H1 (cell line): ENCODE measurements around the gene LYRM4. TPM values are rescaled to one million over a fixed set of nuclear protein-coding genes. Genes with fewer than 3 reads are reported as not detected.

Source experiments
- CTCF ChIA-PET: fragments of 300-600 bp; sonication (Branson Sonifier 250); formaldehyde crosslinking; loops from one replicate; lab custom pipeline; 2021; ENCODE audit not compliant: partially characterized antibody; lab: Charles Lee
- POLR2A ChIA-PET: fragments of 300-600 bp; sonication (Branson Sonifier 250); formaldehyde crosslinking; loops from one replicate; lab custom pipeline; 2021; ENCODE audit warnings: inconsistent platforms; ENCODE audit not compliant: partially characterized antibody; lab: Charles Lee
- DNase-seq, 2 experiments: peaks; one replicate each; pipeline versions ENCODE4 v3.0.0 to v3.0.0-alpha.2; 2010 to 2022; ENCODE audit warnings: low spot score in 2 of 2, low read depth in 1 of 2, mixed read lengths in 1 of 2
- FAIRE-seq: peaks from 2 replicates; lab custom pipeline; 2011; peaks lifted over from hg19 to GRCh38; lab: Jason Lieb, UNC
- H2AFZ ChIP-seq: 2 replicates; pipeline ENCODE4 v1.8.1; 2012; ENCODE audit warnings: low read length, inconsistent platforms
- H2AK5ac ChIP-seq: 2 replicates; pipeline ENCODE4 v1.6.1; 2013; ENCODE audit warnings: low read depth, low read length
- H2BK120ac ChIP-seq: replicated peaks from 2 replicates; pipeline ENCODE3; 2013; ENCODE audit warnings: low read depth, low read length, inconsistent platforms
- H2BK12ac ChIP-seq: 2 replicates; pipeline ENCODE4 v1.6.1; 2013; ENCODE audit warnings: low read depth, low read length
- H2BK15ac ChIP-seq: 2 replicates; pipeline ENCODE4 v1.6.1; 2013; ENCODE audit warnings: low read length
- H2BK20ac ChIP-seq: 2 replicates; pipeline ENCODE4 v1.6.1; 2013; ENCODE audit warnings: low read length
- H2BK5ac ChIP-seq: 2 replicates; pipeline ENCODE4 v1.6.1; 2013; ENCODE audit warnings: low read depth, low read length
- H3K14ac ChIP-seq: 2 replicates; pipeline ENCODE4 v1.6.1; 2013; ENCODE audit warnings: inconsistent platforms; ENCODE audit not compliant: insufficient read length
- H3K18ac ChIP-seq: 2 replicates; pipeline ENCODE4 v1.6.1; 2013; ENCODE audit warnings: low read length; ENCODE audit errors: extremely low read depth
- H3K23ac ChIP-seq: 2 replicates; pipeline ENCODE4 v1.6.1; 2013; ENCODE audit warnings: inconsistent platforms; ENCODE audit not compliant: insufficient read length
- H3K23me2 ChIP-seq: 2 replicates; pipeline ENCODE4 v1.6.1; 2013; ENCODE audit warnings: low read depth, low read length
- H3K27ac ChIP-seq: 2 replicates; pipeline ENCODE4 v1.6.1; 2011; ENCODE audit warnings: low read depth, low read length, inconsistent platforms
- H3K27me3 ChIP-seq, 4 experiments: replicated peaks in 1 of 4; 1 replicate in 1 of 4; 2 replicates in 3 of 4; pipeline versions ENCODE4 v1.6.1 to v1.8.1; 2011 to 2013; ENCODE audit warnings: low read length in 3 of 4, mild to moderate bottlenecking in 3 of 4, inconsistent platforms in 2 of 4, mixed read lengths in 2 of 4, moderate library complexity in 1 of 4; ENCODE audit not compliant: control insufficient read depth in 3 of 4, insufficient read depth in 3 of 4; ENCODE audit errors: extremely low read depth in 1 of 4
- H3K36me3 ChIP-seq, 4 experiments: 2 replicates each; pipeline versions ENCODE4 v1.6.1 to v1.8.1; 2011 to 2013; ENCODE audit warnings: mild to moderate bottlenecking in 4 of 4, low read length in 3 of 4, moderate library complexity in 2 of 4, control low read depth in 1 of 4, inconsistent platforms in 1 of 4; ENCODE audit not compliant: insufficient read depth in 4 of 4, control insufficient read depth in 2 of 4
- H3K4ac ChIP-seq: replicated peaks from 2 replicates; pipeline ENCODE3; 2013; ENCODE audit warnings: low read length, low read depth, mixed read lengths, inconsistent platforms; ENCODE audit not compliant: insufficient read length
- H3K4me1 ChIP-seq, 4 experiments: replicated peaks in 1 of 4; 1 replicate in 1 of 4; 2 replicates in 3 of 4; pipeline versions ENCODE4 v1.6.1 to v1.8.1; 2011 to 2013; ENCODE audit warnings: low read length in 3 of 4, inconsistent platforms in 2 of 4, mixed read lengths in 1 of 4; ENCODE audit not compliant: insufficient read depth in 4 of 4, control insufficient read depth in 3 of 4
- H3K4me2 ChIP-seq, 2 experiments: 2 replicates each; pipeline versions ENCODE4 v1.6.1 to v1.8.1; 2011 to 2013; ENCODE audit warnings: low read depth in 2 of 2, low read length in 2 of 2, control low read depth in 1 of 2, inconsistent platforms in 1 of 2, mild to moderate bottlenecking in 1 of 2; ENCODE audit not compliant: insufficient read depth in 1 of 2
- H3K4me3 ChIP-seq, 4 experiments: fragments of 200-600, 300-600 bp in 1 of 4; sonication (generic), shearing (Covaris generic), sonication (Bioruptor Twin) in 1 of 4; 2 replicates each; pipeline versions ENCODE4 v1.5.1 to v1.8.1; 2011 to 2016; ENCODE audit warnings: low read length in 4 of 4, low read depth in 3 of 4, control low read depth in 2 of 4, inconsistent platforms in 2 of 4, mild to moderate bottlenecking in 2 of 4, mixed read lengths in 1 of 4, moderate library complexity in 1 of 4; ENCODE audit not compliant: insufficient read depth in 2 of 4; ENCODE audit errors: extremely low read depth in 1 of 4
- H3K56ac ChIP-seq: replicated peaks from 2 replicates; pipeline ENCODE3; 2013; ENCODE audit warnings: low read depth, mild to moderate bottlenecking, mixed read lengths, low read length, inconsistent platforms; ENCODE audit not compliant: insufficient read length
- H3K79me1 ChIP-seq: 2 replicates; pipeline ENCODE4 v1.6.1; 2013; ENCODE audit warnings: low read depth, low read length, control low read depth
- H3K79me2 ChIP-seq, 2 experiments: 2 replicates each; pipeline versions ENCODE4 v1.6.1 to v1.8.1; 2012 to 2013; ENCODE audit warnings: low read length in 2 of 2, mild to moderate bottlenecking in 2 of 2, inconsistent platforms in 1 of 2; ENCODE audit not compliant: insufficient read depth in 2 of 2, control insufficient read depth in 1 of 2
- H3K9ac ChIP-seq, 4 experiments: replicated peaks in 1 of 4; 1 replicate in 1 of 4; 2 replicates in 3 of 4; pipeline versions ENCODE4 v1.6.1 to v1.8.1; 2011 to 2013; ENCODE audit warnings: low read depth in 3 of 4, low read length in 3 of 4, control low read depth in 2 of 4, mild to moderate bottlenecking in 2 of 4, moderate library complexity in 2 of 4, inconsistent platforms in 1 of 4; ENCODE audit errors: extremely low read depth in 1 of 4
- H3K9me3 ChIP-seq, 2 experiments: 2 replicates each; pipeline versions ENCODE4 v1.6.1 to v1.8.1; 2012 to 2013; ENCODE audit warnings: mild to moderate bottlenecking in 2 of 2, moderate library complexity in 2 of 2, control low read depth in 1 of 2, inconsistent platforms in 1 of 2, low read depth in 1 of 2, low read length in 1 of 2, mixed read lengths in 1 of 2; ENCODE audit not compliant: insufficient read depth in 2 of 2
- H4K20me1 ChIP-seq, 2 experiments: replicated peaks in 1 of 2; 2 replicates each; pipeline versions ENCODE3 to v1.8.1; 2011 to 2013; ENCODE audit warnings: inconsistent platforms in 2 of 2, low read length in 2 of 2, mild to moderate bottlenecking in 1 of 2; ENCODE audit not compliant: insufficient read depth in 2 of 2, control insufficient read depth in 1 of 2
- H4K5ac ChIP-seq: 2 replicates; pipeline ENCODE4 v1.6.1; 2013; ENCODE audit warnings: low read length, low read depth, mixed read lengths, inconsistent platforms; ENCODE audit not compliant: insufficient read length
- H4K8ac ChIP-seq: 2 replicates; pipeline ENCODE4 v1.8.0; 2013; ENCODE audit warnings: mild to moderate bottlenecking, moderate library complexity, low read length, inconsistent platforms; ENCODE audit not compliant: insufficient read depth; ENCODE audit errors: extremely low read depth
- H4K91ac ChIP-seq: replicated peaks from 2 replicates; pipeline ENCODE3; 2013; ENCODE audit warnings: low read length, mixed read lengths, inconsistent platforms; ENCODE audit not compliant: insufficient read length
- BACH1 ChIP-seq: IDR thresholded peaks from 2 replicates; pipeline ENCODE4 v1.6.1; 2012; ENCODE audit warnings: low read length, improper control_type of control experiment
- BRCA1 ChIP-seq: IDR thresholded peaks from 2 replicates; pipeline ENCODE4 v1.6.1; 2012; ENCODE audit warnings: low read depth, low read length, improper control_type of control experiment
- CHD1 ChIP-seq: IDR thresholded peaks from 2 replicates; pipeline ENCODE4 v1.6.1; 2012; ENCODE audit warnings: low read depth, low read length, improper control_type of control experiment
- GABPA ChIP-seq: IDR thresholded peaks from 2 replicates; pipeline ENCODE4 v1.6.1; 2011; ENCODE audit warnings: mild to moderate bottlenecking, low read length, moderate library complexity, borderline replicate concordance; ENCODE audit not compliant: insufficient read depth
- KDM1A ChIP-seq: fragments of 200-600, 300-600 bp; sonication (generic); IDR thresholded peaks from 2 replicates; pipeline ENCODE4 v1.7.1; 2016; ENCODE audit warnings: mild to moderate bottlenecking, low read length, borderline replicate concordance
- KDM4A ChIP-seq: IDR thresholded peaks from one replicate; pipeline ENCODE4 v1.7.1; 2012; ENCODE audit warnings: low read depth, mild to moderate bottlenecking, moderate library complexity, low read length, inconsistent platforms; ENCODE audit not compliant: severe bottlenecking
- NRF1 ChIP-seq: IDR thresholded peaks from 2 replicates; pipeline ENCODE4 v1.6.1; 2011; ENCODE audit warnings: mild to moderate bottlenecking, low read depth, low read length, improper control_type of control experiment
- PHF8 ChIP-seq: fragments of 200-600 bp; sonication (generic); conservative IDR thresholded peaks from 2 replicates; pipeline ENCODE4 v1.7.1; 2012; ENCODE audit warnings: low read depth, mild to moderate bottlenecking, inconsistent platforms, low read length, moderate library complexity
- POLR2AphosphoS5 ChIP-seq: IDR thresholded peaks from 2 replicates; pipeline ENCODE4 v1.6.1; 2011; ENCODE audit warnings: low read depth, low read length
- SAP30 ChIP-seq: fragments of 300-600 bp; sonication (generic); IDR thresholded peaks from 2 replicates; pipeline ENCODE4 v1.7.1; 2012; ENCODE audit warnings: low read length, moderate library complexity, mild to moderate bottlenecking, inconsistent platforms; ENCODE audit not compliant: insufficient read depth, insufficient replicate concordance
- SIN3A ChIP-seq, 2 experiments: IDR thresholded peaks in 1 of 2; conservative IDR thresholded peaks in 1 of 2; 2 replicates each; pipeline ENCODE4 v1.6.1; 2011 to 2012; ENCODE audit warnings: low read length in 2 of 2, improper control_type of control experiment in 1 of 2, low read depth in 1 of 2, mild to moderate bottlenecking in 1 of 2
- SP4 ChIP-seq: IDR thresholded peaks from 2 replicates; pipeline ENCODE4 v1.6.1; 2012; ENCODE audit warnings: low read length, inconsistent platforms
- TAF7 ChIP-seq: optimal IDR thresholded peaks from 2 replicates; pipeline ENCODE3; 2011; ENCODE audit warnings: low read depth, mild to moderate bottlenecking, inconsistent platforms, low read length, moderate library complexity, borderline replicate concordance
- YY1 ChIP-seq: IDR thresholded peaks from 2 replicates; pipeline ENCODE4 v1.6.1; 2011; ENCODE audit warnings: low read depth, mild to moderate bottlenecking, low read length
- WGBS, 2 experiments: shearing (Covaris generic) in 1 of 2; methylation state at CpG; one replicate each; pipeline versions ENCODE4 v1.1.6 to v1.1.7; 2013 to 2015; ENCODE audit warnings: low lambda C conversion rate in 2 of 2, mixed read lengths in 2 of 2, inconsistent platforms in 1 of 2, low coverage in 1 of 2, missing lambda C conversion rate in 1 of 2; ENCODE audit not compliant: insufficient replicate concordance in 2 of 2, insufficient coverage in 1 of 2, insufficient read length in 1 of 2; ENCODE audit errors: extremely low coverage in 1 of 2, missing lambda C conversion rate in 1 of 2; 5-methylcytosine and 5-hydroxymethylcytosine counted together
- polyA plus RNA-seq, 7 experiments: library from polyadenylated mRNA; depleted of rRNA in 3 of 7; stranded (reverse) in 5 of 7; unstranded in 2 of 7; fragments of >200 nt in 5 of 7; fragments of 200-250 nt in 2 of 7; gene quantifications; 1 replicate in 5 of 7; 2 replicates in 1 of 7; 4 replicates in 1 of 7; pipeline versions ENCODE4 v1.2.1 to v1.2.3, GENCODE V29; 2011 to 2013; ENCODE audit warnings: missing spikeins in 2 of 7, mixed read lengths in 2 of 7
- total RNA-seq: library from RNA; stranded (reverse); fragmentation: NEBNext Ultra II Directional; extraction: Animal tissue kit (Norgen Biotek cat#: 25700); gene quantifications from 2 replicates; pipeline ENCODE4 v1.2.1, GENCODE V29; 2021

Gene LYRM4
- total and polyA plus RNA-seq, 2 of the 8 experiments (the other 6 are each of a cell fraction or from before 2014, with no cell fraction given) = 56.6 to 62.8 TPM

DNA sequence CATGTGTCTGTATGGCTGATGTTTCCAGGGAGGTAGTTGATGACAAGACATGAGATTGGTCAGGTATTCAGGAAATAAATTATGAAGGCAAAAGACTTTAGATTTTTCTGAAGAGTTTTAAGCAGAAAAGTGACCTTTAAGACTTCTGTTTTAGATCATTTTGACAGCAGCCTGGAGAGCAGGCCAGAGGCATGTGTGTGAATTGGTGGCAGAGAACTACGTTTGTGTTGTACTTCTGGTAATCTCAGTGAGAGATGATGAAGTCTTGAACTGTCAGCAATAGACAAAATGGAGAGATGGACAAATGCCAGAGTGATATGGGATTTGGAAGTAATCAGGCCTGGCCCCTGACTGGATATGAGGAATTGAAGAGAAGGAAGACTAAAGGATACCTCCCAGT is 31.4 kb upstream of the LYRM4 start:
- Histone ChIP-seq H4K20me1 (no peaks in the 10 kb centered on the region), H2BK15ac (peak overlapping the region; percentile 93; the same call in 1 of the 2 replicates), H3K23ac (no peak overlapping the region), H2BK120ac (no peak overlapping the region), H3K4ac (no peak overlapping the region), H3K79me1 (peaks cover 11% of the 10 kb centered on the region), H2BK20ac (no peak overlapping the region), H3K9ac (no peak overlapping the region), H3K79me2 (no peaks in the 10 kb centered on the region; a peak in 2 of 4 replicates), H2BK12ac (no peak overlapping the region), H4K91ac (no peak overlapping the region), H3K4me1 (peaks cover 0 to 6% (median 2%) of the 10 kb centered on the region in 4 experiments; a peak in 1 of 7 replicates), H2AK5ac (no peak overlapping the region), H3K9me3 (no peaks in the 10 kb centered on the region), H4K8ac (no peak overlapping the region), H3K23me2 (no peaks in the 10 kb centered on the region; the same call in 1 of the 2 replicates), H3K4me2 (no peak overlapping the region), H3K4me3 (no peak overlapping the region), H3K36me3 (no peaks in the 10 kb centered on the region), H3K14ac (no peak overlapping the region), H2BK5ac (no peak overlapping the region), H2AFZ (no peak overlapping the region), H3K27ac (no peak overlapping the region), H3K56ac (no peak overlapping the region), H3K27me3 (no peaks in the 10 kb centered on the region), H4K5ac (no peak overlapping the region), H3K18ac (no peak overlapping the region)
- ChIA-PET POLR2A (no interaction called here), CTCF (interaction anchor here (2.8 kb wide), 1 partner anchor 11 kb away, joined by 19 read pairs; no protein-coding TSS in a partner anchor)
- DNase-seq (no peak), FAIRE-seq (no peak)
- 100% methylated on average over 1 of the region's 1 CpG; no CpG with 5 or more reads in 1 of the 2 experiments for WGBS, 2 experiments
- TF ChIP-seq YY1 (no peak), SP4 (no peak), BRCA1 (no peak), CHD1 (no peak), TAF7 (no peak), NRF1 (no peak), BACH1 (no peak), PHF8 (no peak), SAP30 (no peak), KDM1A (no peak), GABPA (no peak), POLR2AphosphoS5 (no peak), SIN3A (conservative IDR thresholded peaks at IDR 0.05 in 1 of 2, IDR thresholded peaks at IDR 0.05 in 1 of 2; ENCODE audit: low read depth in 1 of 2, low read length in 2 of 2) (no peak), KDM4A (no peak)
